DOHH2 (cell line): ENCODE measurements around the gene MIEN1.

Experiments used
- CTCF ChIP-seq: fragments of 200-600 bp; sonication (generic); IDR thresholded peaks from one replicate; pipeline ENCODE4 v1.5.1; 2014; ENCODE audit warnings: antibody characterized with exemption, mild to moderate bottlenecking, low read depth, low read length; ENCODE audit not compliant: poor library complexity, severe bottlenecking
- EZH2phosphoT487 ChIP-seq: fragments of 200-600 bp; sonication (generic); IDR thresholded peaks from 2 replicates; pipeline ENCODE4 v1.6.1; 2017; ENCODE audit warnings: borderline replicate concordance, mild to moderate bottlenecking, antibody characterized with exemption, low read length, moderate library complexity, mixed read lengths

- TF ChIP-seq EZH2phosphoT487, result no peak
- no peak for TF ChIP-seq CTCF
Observed at GRCh38 chr17:39722104-39722503, 8.2 kb downstream of the MIEN1 start.
